MM.1S (cell line): Measurements from ENCODE around the gene MRPL22.

Source experiments
- CTCF ChIP-seq: fragments of 300-600 bp; sonication (generic); IDR thresholded peaks from 2 replicates; pipeline ENCODE4 v1.5.1; 2016; ENCODE audit warnings: antibody characterized with exemption, low read length, mixed read lengths
- EZH2 ChIP-seq: fragments of 300-600 bp; sonication (generic); optimal IDR thresholded peaks from 2 replicates; pipeline ENCODE3; 2017; ENCODE audit warnings: low read depth, mild to moderate bottlenecking, antibody characterized with exemption, low read length, mixed read lengths
- EZH2phosphoT487 ChIP-seq: fragments of 300-600 bp; sonication (generic); IDR thresholded peaks from 2 replicates; pipeline ENCODE4 v1.6.1; 2018; ENCODE audit warnings: antibody characterized with exemption, low read length

- TF ChIP-seq CTCF: no peak
- no peak for TF ChIP-seq EZH2
- TF ChIP-seq EZH2phosphoT487: no peak
These were observed 8.9 kb downstream of the MRPL22 start for GRCh38 chr5:154949781-154950180.
